Activated CD8-positive, alpha-beta T cell treated with anti-CD3 and anti-CD28 coated beads for 36 hours (primary cell): ENCODE results near the gene MAGI2. TPM values are rescaled to one million over a fixed set of nuclear protein-coding genes. Genes with fewer than 3 reads are reported as not detected.

Experiments
- ATAC-seq: fragments of 200-7000 bp; cut with Tn5 transposase; one replicate; pipeline ENCODE4 v1.10.0; 2021; ENCODE audit warnings: mild to moderate bottlenecking, moderate library complexity
- CTCF ChIA-PET: fragments of 350-600 bp; sonication (Branson Sonifier 250); formaldehyde crosslinking; loops from one replicate; lab custom pipeline; 2021; ENCODE audit warnings: antibody characterized with exemption; lab: Charles Lee
- POLR2A ChIA-PET: fragments of 350-600 bp; sonication (Branson Sonifier 250); formaldehyde crosslinking; loops from one replicate; lab custom pipeline; 2021; ENCODE audit warnings: antibody characterized with exemption; lab: Charles Lee
- DNase-seq: peaks from one replicate; pipeline ENCODE4 v3.0.0-alpha.2; 2020
- H3K27ac Mint-ChIP-seq: one replicate; pipeline ENCODE4 v1.8.0; 2021; ENCODE audit warnings: mild to moderate bottlenecking, mixed read lengths
- H3K27me3 Mint-ChIP-seq: one replicate; pipeline ENCODE4 v1.8.0; 2021; ENCODE audit warnings: mixed read lengths
- H3K36me3 Mint-ChIP-seq: one replicate; pipeline ENCODE4 v1.8.0; 2021; ENCODE audit warnings: low read depth, mixed read lengths
- H3K4me1 Mint-ChIP-seq: one replicate; pipeline ENCODE4 v1.8.0; 2021; ENCODE audit warnings: low read depth, mixed read lengths
- H3K4me3 Mint-ChIP-seq: one replicate; pipeline ENCODE4 v1.8.0; 2021; ENCODE audit warnings: mild to moderate bottlenecking, moderate library complexity, mixed read lengths
- H3K9me3 Mint-ChIP-seq: one replicate; pipeline ENCODE4 v1.8.0; 2021; ENCODE audit warnings: mixed read lengths
- intact Hi-C: fragments of 100-400 bp; cut with micrococcal nuclease; formaldehyde crosslinking; loops from one replicate; pipeline ENCODE4 v1.10.0; 2022
- total RNA-seq, 2 experiments: library from RNA; stranded (reverse); gene quantifications; one replicate each; pipeline ENCODE4 v1.2.3, GENCODE V29; 2021
- TF ChIP-seq, protein P1 (sequence below): fragments of 200-600 bp; IDR thresholded peaks from one replicate; pipeline ENCODE4 v1.8.0; 2022; ENCODE audit warnings: antibody characterized with exemption, mild to moderate bottlenecking

Gene MAGI2
- total RNA-seq, 2 experiments from 2014 or later, result 0.04 to 0.09 TPM

DNA sequence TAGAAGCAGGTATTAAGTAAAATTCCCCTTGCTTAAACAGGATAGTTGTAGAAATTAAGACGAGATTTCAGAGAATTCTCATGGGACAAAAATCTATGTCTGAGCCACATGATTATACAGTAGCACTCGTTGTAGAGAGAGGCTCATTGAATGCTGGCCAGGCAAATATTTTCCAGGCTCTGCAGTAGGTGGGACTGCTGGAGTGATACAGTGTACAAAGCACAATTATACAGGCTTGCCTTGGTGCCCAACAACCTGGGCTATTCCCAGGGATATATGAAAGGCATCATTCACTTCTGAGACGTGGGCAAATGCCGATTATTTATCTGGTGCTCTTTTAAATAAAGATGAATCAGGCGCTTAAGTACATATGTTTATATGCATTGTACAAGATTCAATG, 1274.3 kb downstream of the MAGI2 start:
- TF ChIP-seq, protein P1, sequence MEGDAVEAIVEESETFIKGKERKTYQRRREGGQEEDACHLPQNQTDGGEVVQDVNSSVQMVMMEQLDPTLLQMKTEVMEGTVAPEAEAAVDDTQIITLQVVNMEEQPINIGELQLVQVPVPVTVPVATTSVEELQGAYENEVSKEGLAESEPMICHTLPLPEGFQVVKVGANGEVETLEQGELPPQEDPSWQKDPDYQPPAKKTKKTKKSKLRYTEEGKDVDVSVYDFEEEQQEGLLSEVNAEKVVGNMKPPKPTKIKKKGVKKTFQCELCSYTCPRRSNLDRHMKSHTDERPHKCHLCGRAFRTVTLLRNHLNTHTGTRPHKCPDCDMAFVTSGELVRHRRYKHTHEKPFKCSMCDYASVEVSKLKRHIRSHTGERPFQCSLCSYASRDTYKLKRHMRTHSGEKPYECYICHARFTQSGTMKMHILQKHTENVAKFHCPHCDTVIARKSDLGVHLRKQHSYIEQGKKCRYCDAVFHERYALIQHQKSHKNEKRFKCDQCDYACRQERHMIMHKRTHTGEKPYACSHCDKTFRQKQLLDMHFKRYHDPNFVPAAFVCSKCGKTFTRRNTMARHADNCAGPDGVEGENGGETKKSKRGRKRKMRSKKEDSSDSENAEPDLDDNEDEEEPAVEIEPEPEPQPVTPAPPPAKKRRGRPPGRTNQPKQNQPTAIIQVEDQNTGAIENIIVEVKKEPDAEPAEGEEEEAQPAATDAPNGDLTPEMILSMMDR, result no peak
- H3K4me3 Mint-ChIP-seq, result no peak overlapping the region
- H3K36me3 Mint-ChIP-seq, result no peaks in the 10 kb centered on the region
- peaks cover 4% of the 10 kb centered on the region for H3K27me3 Mint-ChIP-seq
- H3K27ac Mint-ChIP-seq, result no peak overlapping the region
- no peaks in the 10 kb centered on the region for H3K4me1 Mint-ChIP-seq
- DNase-seq, result no peak
- CTCF ChIA-PET, result no interaction called here
- POLR2A ChIA-PET, result no interaction called here
- intact Hi-C loops, result no loop called here
- H3K9me3 Mint-ChIP-seq, result no peaks in the 10 kb centered on the region
- no peak for ATAC-seq

DNA sequence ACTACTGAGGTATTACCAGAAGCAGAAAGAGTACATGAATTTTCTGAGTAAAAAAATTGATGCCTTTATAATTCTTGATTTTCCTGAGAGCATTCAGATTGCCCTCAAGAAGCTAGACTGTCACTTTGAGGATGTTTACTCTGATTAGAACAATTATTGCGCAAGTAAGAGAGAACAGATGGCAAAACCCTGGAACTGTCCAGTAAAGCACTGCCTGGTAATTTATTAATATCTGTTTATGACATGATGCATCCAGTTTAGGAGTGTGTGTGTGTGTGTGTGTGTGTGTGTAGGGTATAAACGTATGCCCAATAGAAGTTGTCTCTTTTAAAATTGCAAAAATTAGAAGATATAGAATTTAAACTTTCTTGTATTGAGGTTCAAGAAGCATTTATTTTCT, 1275.1 kb downstream of the MAGI2 start:
- Mint-ChIP-seq H3K27me3 (peaks cover 4% of the 10 kb centered on the region), H3K27ac (no peak overlapping the region), H3K36me3 (no peaks in the 10 kb centered on the region), H3K4me1 (no peaks in the 10 kb centered on the region), H3K9me3 (no peaks in the 10 kb centered on the region), H3K4me3 (no peak overlapping the region)
- DNase-seq, result no peak
- no peak for ATAC-seq
- POLR2A ChIA-PET, result no interaction called here
- CTCF ChIA-PET, result no interaction called here
- TF ChIP-seq, protein P1, result no peak
- intact Hi-C loops, result no loop called here

DNA sequence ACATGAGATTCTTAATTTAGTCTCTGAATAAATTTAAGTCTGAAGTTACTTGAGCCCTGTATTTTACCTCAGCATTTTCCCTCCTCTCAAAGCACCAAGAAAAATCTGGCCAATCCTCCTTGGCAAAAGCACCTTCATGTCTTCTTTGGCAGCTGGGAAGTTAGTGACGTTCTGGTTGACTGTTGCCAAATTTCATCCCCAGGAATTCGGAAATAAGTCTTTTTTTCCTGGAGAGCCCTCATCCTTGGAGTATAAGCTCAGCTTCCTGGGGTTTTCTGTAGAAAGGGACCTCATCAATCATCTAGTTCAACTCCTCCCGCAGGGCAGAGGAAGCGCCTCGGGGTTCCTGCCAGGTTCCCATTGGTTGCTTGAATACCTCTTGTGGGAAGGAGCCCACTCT, 1277.3 kb downstream of the MAGI2 start:
- TF ChIP-seq, protein P1, result no peak
- DNase-seq, result no peak
- ChIA-PET POLR2A (no interaction called here), CTCF (no interaction called here)
- ATAC-seq, result no peak
- Mint-ChIP-seq H3K27ac (no peak overlapping the region), H3K4me3 (no peak overlapping the region), H3K27me3 (peaks cover 1% of the 10 kb centered on the region), H3K9me3 (no peaks in the 10 kb centered on the region), H3K36me3 (no peaks in the 10 kb centered on the region), H3K4me1 (no peaks in the 10 kb centered on the region)
- intact Hi-C loops, result no loop called here

DNA sequence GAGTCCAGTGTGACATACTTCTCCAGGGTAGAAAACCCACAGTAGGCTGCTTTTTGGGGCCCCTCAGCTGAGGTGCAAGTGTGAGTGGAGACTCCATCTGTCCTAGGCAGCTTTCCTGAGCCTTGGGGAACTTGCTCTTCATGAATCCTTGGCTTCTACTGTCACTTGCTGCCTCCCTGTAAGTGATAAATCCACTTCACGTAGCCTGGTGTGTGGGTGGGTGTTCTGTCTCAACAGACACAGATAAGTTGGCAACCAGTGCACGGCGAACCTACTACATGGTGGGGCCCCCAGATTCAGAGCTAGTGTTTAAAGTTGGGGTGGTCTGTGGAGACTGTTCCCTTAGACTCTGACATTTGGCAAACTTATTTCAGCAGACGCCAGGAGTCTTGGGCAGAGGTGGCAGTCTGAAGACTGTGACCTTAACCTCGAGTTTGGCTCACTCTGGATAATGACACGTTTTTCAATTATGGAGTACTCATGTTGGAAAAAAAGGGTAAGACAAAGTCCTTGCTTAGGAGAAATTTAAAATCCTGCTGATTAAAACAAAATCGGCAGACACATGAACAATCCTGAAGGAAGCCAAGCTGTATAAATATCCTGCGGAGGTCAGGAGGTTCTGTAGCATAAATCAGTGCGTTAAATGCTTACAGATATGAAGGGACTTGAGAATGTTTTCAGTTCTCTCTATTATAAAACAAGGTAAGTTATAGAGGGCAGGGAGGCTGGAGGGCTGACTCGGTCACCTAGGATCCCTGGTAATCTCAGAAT, 1278.0 kb downstream of the MAGI2 start:
- ChIA-PET POLR2A (no interaction called here), CTCF (no interaction called here)
- Mint-ChIP-seq H3K4me3 (no peak overlapping the region), H3K27ac (no peak overlapping the region), H3K27me3 (peaks cover under 1% of the 10 kb centered on the region), H3K4me1 (no peaks in the 10 kb centered on the region), H3K36me3 (no peaks in the 10 kb centered on the region), H3K9me3 (no peaks in the 10 kb centered on the region)
- intact Hi-C loops, result no loop called here
- TF ChIP-seq, protein P1, result no peak
- DNase-seq, result no peak
- ATAC-seq, result no peak

DNA sequence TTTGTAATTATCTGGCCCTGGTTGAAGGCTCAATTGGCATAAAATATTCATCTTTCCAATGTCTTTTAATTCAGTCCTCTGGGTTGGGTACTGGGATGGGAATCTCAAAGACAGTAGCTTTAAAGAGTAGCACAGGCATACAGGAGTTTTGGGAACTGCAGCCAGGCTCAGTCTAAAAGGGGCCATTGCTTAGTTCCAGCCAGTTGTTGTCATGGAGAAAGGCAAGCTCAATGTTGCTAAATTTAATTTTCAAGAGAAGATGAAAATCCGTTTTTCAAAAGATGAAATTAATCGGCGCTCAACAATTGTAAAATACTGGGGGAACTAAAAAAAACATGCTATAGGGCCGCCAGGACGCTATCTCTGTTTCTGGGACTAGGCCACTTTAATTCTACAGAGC, 1279.8 kb downstream of the MAGI2 start:
- POLR2A ChIA-PET, result no interaction called here
- CTCF ChIA-PET, result interaction anchor here (1.5 kb wide), 1 partner anchor 11 kb away, joined by 3 read pairs; no protein-coding TSS in a partner anchor
- Mint-ChIP-seq H3K9me3 (no peaks in the 10 kb centered on the region), H3K27ac (no peak overlapping the region), H3K36me3 (no peaks in the 10 kb centered on the region), H3K4me1 (no peaks in the 10 kb centered on the region), H3K27me3 (no peaks in the 10 kb centered on the region), H3K4me3 (no peak overlapping the region)
- intact Hi-C loops, result no loop called here
- ATAC-seq, result no peak
- DNase-seq, result no peak
- TF ChIP-seq, protein P1, result no peak
